Neutrophil (primary cell): ENCODE results near the gene ARID1A.

Source experiments
- H3K27ac ChIP-seq: fragments of 200-600 bp; sonication (generic); 2 replicates; pipeline ENCODE4 v1.5.1; 2016; ENCODE audit warnings: mild to moderate bottlenecking, moderate library complexity
- H3K27me3 ChIP-seq: fragments of 200-600 bp; sonication (generic); 2 replicates; pipeline ENCODE4 v1.6.0; 2016; ENCODE audit warnings: mild to moderate bottlenecking
- H3K36me3 ChIP-seq: fragments of 200-600 bp; sonication (generic); 2 replicates; pipeline ENCODE4 v1.5.1; 2017
- H3K4me1 ChIP-seq, 2 experiments: fragments of 200-600 bp in 1 of 2; sonication (generic) in 1 of 2; 1 replicate in 1 of 2; 2 replicates in 1 of 2; pipeline versions ENCODE4 v1.5.1 to v1.6.1; 2013 to 2016; ENCODE audit warnings: low read depth in 1 of 2, low read length in 1 of 2, mild to moderate bottlenecking in 1 of 2, moderate library complexity in 1 of 2; ENCODE audit not compliant: control insufficient read depth in 1 of 2, insufficient read depth in 1 of 2
- H3K4me3 ChIP-seq, 2 experiments: fragments of 200-600 bp in 1 of 2; sonication (generic) in 1 of 2; 1 replicate in 1 of 2; 2 replicates in 1 of 2; pipeline ENCODE4 v1.5.1; 2013 to 2016; ENCODE audit warnings: low read depth in 1 of 2, low read length in 1 of 2, mild to moderate bottlenecking in 1 of 2, moderate library complexity in 1 of 2
- H3K9me3 ChIP-seq: fragments of 200-600 bp; sonication (generic); 2 replicates; pipeline ENCODE4 v1.5.1; 2016
- CTCF ChIP-seq: fragments of 200-600 bp; sonication (generic); IDR thresholded peaks from 2 replicates; pipeline ENCODE4 v1.5.1; 2016; ENCODE audit warnings: antibody characterized with exemption

ARID1A gene

DNA sequence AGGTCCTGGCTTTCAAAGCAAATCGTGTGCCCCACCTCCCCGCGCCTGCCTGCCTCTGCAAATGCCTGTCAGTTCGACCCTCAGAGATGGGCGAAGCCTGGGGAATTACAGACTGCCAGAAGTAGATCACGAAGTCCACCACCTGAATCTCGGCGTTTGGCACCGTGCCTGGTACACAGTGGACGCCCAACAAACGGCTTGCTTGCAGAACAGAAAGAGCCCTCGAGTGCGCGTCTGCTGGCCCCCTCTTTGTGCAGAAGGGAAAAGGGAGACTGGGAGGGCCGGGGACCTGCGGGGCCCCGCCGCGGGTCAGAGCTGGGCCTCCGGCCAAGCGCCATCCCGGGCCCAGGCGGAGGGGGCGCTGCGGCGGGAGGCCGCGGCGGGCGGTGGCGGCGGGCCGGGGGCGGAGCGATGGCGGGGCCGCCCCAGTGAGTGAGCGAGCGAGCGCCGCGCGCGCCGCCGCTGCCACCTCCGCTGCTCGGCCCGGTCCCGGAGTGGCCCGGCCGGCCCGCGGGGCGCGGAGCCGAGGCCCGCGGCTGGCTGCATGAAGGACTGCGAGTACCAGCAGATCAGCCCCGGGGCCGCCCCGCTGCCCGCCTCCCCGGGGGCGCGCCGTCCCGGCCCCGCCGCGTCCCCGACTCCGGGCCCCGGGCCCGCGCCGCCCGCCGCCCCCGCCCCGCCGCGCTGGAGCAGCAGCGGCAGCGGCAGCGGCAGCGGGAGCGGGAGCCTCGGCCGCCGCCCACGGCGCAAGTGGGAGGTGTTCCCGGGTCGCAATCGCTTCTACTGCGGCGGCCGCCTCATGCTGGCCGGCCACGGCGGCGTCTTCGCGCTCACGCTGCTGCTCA, 130.7 kb downstream of the ARID1A start, which contains the start of gene ZDHHC18:
TSS of gene ZDHHC18 (plus strand) at position 428 of the 845 bp plus-strand sequence. CDS start at position 545, 117 bp downstream.
- peaks cover 47 to 55% of the 10 kb centered on the region in 2 experiments for H3K4me1 ChIP-seq

DNA sequence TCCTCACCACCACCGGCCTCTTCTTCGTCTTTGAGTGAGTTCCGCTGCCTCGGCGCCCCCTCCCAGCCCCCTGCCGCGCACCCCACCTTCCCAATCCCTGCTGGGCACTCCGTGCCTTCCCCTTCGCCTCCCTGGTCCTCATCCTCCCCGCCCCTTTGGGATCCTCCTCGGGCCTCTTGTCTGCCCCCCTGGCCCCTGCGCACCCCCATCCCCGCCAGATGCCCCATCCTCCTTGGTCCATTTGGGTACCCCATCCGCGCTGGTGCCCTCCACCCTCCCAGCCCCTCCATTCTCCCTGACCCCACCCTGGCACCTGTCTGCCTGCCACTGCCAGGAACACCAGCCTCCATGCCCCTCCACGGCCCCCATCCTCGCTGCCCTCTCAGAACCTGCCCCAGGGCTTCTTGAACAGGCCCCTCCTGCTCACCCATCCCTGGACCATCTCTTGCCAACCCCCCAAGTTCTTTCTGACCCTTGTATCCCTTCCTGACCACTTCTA, 131.3 kb downstream of the ARID1A start:
- TF ChIP-seq CTCF, result no peak
- Histone ChIP-seq H3K27me3 (no peaks in the 10 kb centered on the region), H3K4me3 (peak overlapping the region; percentile 76 to 100), H3K36me3 (peaks cover 18% of the 10 kb centered on the region), H3K27ac (peak overlapping the region; percentile 93), H3K9me3 (no peaks in the 10 kb centered on the region), H3K4me1 (peaks cover 51 to 62% of the 10 kb centered on the region in 2 experiments)

More for the DNA sequence above, 130.7 kb downstream of the ARID1A start, which contains the start of gene ZDHHC18:
- peaks cover 14% of the 10 kb centered on the region for H3K36me3 ChIP-seq
- H3K9me3 ChIP-seq, result no peaks in the 10 kb centered on the region
- H3K27me3 ChIP-seq, result no peaks in the 10 kb centered on the region
- peak; percentile 92 for TF ChIP-seq CTCF
- peak within 1 kb of the TSS; percentile 76 to 100 for H3K4me3 ChIP-seq
- H3K27ac ChIP-seq, result peak within 1 kb of the TSS; percentile 93

DNA sequence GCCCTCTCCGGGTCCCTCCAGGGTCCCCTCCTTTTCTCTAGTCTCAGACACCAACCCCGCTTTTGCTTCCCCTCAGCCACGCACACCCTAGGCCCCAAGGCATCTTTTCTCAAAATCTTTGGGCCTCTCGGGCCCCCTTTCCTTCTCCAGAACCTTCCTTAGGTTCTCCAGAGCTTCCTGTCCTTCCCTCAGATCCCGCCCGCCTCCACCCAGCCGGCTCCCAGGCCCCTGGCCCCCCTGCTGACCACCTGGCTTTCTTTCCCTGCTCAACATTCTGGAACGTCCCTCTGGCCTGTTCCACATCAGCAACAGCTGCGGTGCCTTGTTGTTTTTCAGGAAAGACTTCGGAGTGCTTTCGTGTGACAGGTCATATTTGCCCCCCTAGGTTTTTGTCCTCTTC, 131.8 kb downstream of the ARID1A start:
- Histone ChIP-seq H3K4me1 (peaks cover 56 to 67% of the 10 kb centered on the region in 2 experiments), H3K27ac (peak overlapping the region; percentile 93), H3K4me3 (peak overlapping the region; percentile 76 to 100), H3K36me3 (peaks cover 23% of the 10 kb centered on the region), H3K27me3 (no peaks in the 10 kb centered on the region), H3K9me3 (no peaks in the 10 kb centered on the region)
- TF ChIP-seq CTCF, result no peak

- Histone ChIP-seq H3K27ac (peak overlapping the region; percentile 93), H3K27me3 (no peaks in the 10 kb centered on the region), H3K9me3 (no peaks in the 10 kb centered on the region), H3K4me1 (peaks cover 63 to 75% of the 10 kb centered on the region in 2 experiments), H3K4me3 (peak overlapping the region; percentile 76 to 100), H3K36me3 (peaks cover 31% of the 10 kb centered on the region)
- no peak for TF ChIP-seq CTCF
These were observed 132.7 kb downstream of the ARID1A start for GRCh38 chr1:26828411-26828991.

GRCh38 chr1:26829184-26829911, 133.5 kb downstream of the ARID1A start:
- Histone ChIP-seq H3K36me3 (peaks cover 38% of the 10 kb centered on the region), H3K4me1 (peaks cover 71 to 80% of the 10 kb centered on the region in 2 experiments), H3K27ac (peak overlapping the region; percentile 93), H3K9me3 (no peaks in the 10 kb centered on the region), H3K4me3 (peak overlapping the region; percentile 76 to 100), H3K27me3 (no peaks in the 10 kb centered on the region)
- no peak for TF ChIP-seq CTCF
